Neural progenitor cell (in vitro differentiated cells): ENCODE measurements around the gene CTAG2. TPM values are rescaled to one million over a fixed set of nuclear protein-coding genes. Genes with fewer than 3 reads are reported as not detected.

ENCODE experiments used
- DNase-seq: peaks from one replicate; pipeline ENCODE4 v3.0.0-alpha.2; 2016; ENCODE audit warnings: low spot score
- H2AFZ ChIP-seq: fragments of 200-600 bp; sonication (generic); replicated peaks from 2 replicates; pipeline ENCODE4 v1.6.1; 2016; ENCODE audit warnings: antibody characterized with exemption
- H3F3A ChIP-seq: fragments of 200-600 bp; sonication (generic); 2 replicates; pipeline ENCODE4 v1.6.1; 2016; ENCODE audit warnings: antibody characterized with exemption, low read depth
- H3K27ac ChIP-seq: fragments of 200-600 bp; sonication (generic); 2 replicates; pipeline ENCODE4 v1.5.1; 2016; ENCODE audit warnings: mild to moderate bottlenecking
- H3K27me3 ChIP-seq: fragments of 200-600 bp; sonication (generic); 2 replicates; pipeline ENCODE4 v1.6.1; 2016; ENCODE audit warnings: mild to moderate bottlenecking, moderate library complexity
- H3K36me3 ChIP-seq: fragments of 200-600 bp; sonication (generic); 2 replicates; pipeline ENCODE4 v1.5.1; 2016
- H3K4me1 ChIP-seq: fragments of 200-600 bp; sonication (generic); 2 replicates; pipeline ENCODE4 v1.6.1; 2016; ENCODE audit warnings: mixed run types
- H3K4me2 ChIP-seq: fragments of 200-600 bp; sonication (generic); 2 replicates; pipeline ENCODE4 v1.6.1; 2016
- H3K4me3 ChIP-seq: fragments of 200-600 bp; sonication (generic); 2 replicates; pipeline ENCODE4 v1.5.1; 2016
- H3K79me2 ChIP-seq: fragments of 200-600 bp; sonication (generic); 2 replicates; pipeline ENCODE4 v1.6.1; 2016; ENCODE audit warnings: low read depth
- H3K9ac ChIP-seq: fragments of 200-600 bp; sonication (generic); 2 replicates; pipeline ENCODE4 v1.6.1; 2016
- H3K9me3 ChIP-seq: fragments of 200-600 bp; sonication (generic); 2 replicates; pipeline ENCODE4 v1.5.1; 2016; ENCODE audit warnings: low read depth
- H4K20me1 ChIP-seq: fragments of 200-600 bp; sonication (generic); 2 replicates; pipeline ENCODE4 v1.6.1; 2016; ENCODE audit warnings: low read depth
- H3K27ac Mint-ChIP-seq: 3 replicates; pipeline ENCODE4 v1.8.0; 2021; ENCODE audit warnings: mixed read lengths
- H3K27me3 Mint-ChIP-seq: 2 replicates; pipeline ENCODE4 v1.8.0; 2022; ENCODE audit warnings: low read depth, mild to moderate bottlenecking, inconsistent platforms, moderate library complexity, mixed read lengths; ENCODE audit not compliant: insufficient read depth
- H3K36me3 Mint-ChIP-seq: 3 replicates; pipeline ENCODE4 v1.8.0; 2021; ENCODE audit warnings: mixed read lengths
- H3K4me1 Mint-ChIP-seq: 3 replicates; pipeline ENCODE4 v1.8.0; 2021; ENCODE audit warnings: mixed read lengths
- H3K4me3 Mint-ChIP-seq: 3 replicates; pipeline ENCODE4 v1.8.0; 2021; ENCODE audit warnings: mild to moderate bottlenecking, moderate library complexity, mixed read lengths
- H3K9me3 Mint-ChIP-seq: 3 replicates; pipeline ENCODE4 v1.8.0; 2020; ENCODE audit warnings: mixed read lengths
- CTCF ChIP-seq: fragments of 200-600 bp; sonication (generic); IDR thresholded peaks from 2 replicates; pipeline ENCODE4 v1.5.1; 2017; ENCODE audit warnings: antibody characterized with exemption, mild to moderate bottlenecking
- EZH2 ChIP-seq: fragments of 200-600 bp; sonication (generic); IDR thresholded peaks from 2 replicates; pipeline ENCODE4 v1.6.1; 2017; ENCODE audit warnings: antibody characterized with exemption, mild to moderate bottlenecking, moderate library complexity
- EZH2phosphoT487 ChIP-seq: fragments of 200-600 bp; sonication (generic); IDR thresholded peaks from 2 replicates; pipeline ENCODE4 v1.6.1; 2017; ENCODE audit warnings: antibody characterized with exemption
- total RNA-seq: library from RNA; depleted of rRNA; stranded (reverse); fragments of >200 nt; gene quantifications from 2 replicates; pipeline ENCODE4 v1.2.3, GENCODE V29; 2015; ENCODE audit warnings: low replicate concordance

CTAG2 gene
- total RNA-seq, 1 donor from 2014 or later = not detected

DNA sequence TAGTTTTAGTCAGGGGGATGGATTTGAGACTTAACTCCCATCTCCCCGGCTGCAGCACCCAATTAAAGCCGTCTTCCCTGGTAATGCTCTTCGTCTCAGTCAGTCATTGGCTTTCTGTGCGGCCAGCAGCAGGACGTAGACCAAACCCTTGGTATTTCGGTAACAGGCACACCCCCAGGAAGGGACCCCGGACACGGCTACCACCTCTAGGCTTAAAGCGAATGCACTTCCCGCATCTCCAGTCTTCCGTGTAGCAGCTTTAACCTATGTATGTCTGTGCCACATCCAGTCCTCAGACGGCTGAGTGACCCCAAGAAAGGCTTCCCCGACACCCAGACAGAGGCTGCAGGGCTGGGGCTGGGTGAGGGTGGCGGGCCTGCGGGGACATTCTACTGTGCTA lies 1.5 kb upstream of the CTAG2 start:
- H3K9me3 Mint-ChIP-seq = peaks cover 19% of the 10 kb centered on the region
- H3K27ac Mint-ChIP-seq = no peak overlapping the region
- H3K36me3 Mint-ChIP-seq = no peaks in the 10 kb centered on the region
- H3K27me3 Mint-ChIP-seq = peaks cover 5% of the 10 kb centered on the region
- no peak overlapping the region for H3K27ac ChIP-seq
- H3K4me2 ChIP-seq = no peak overlapping the region
- H4K20me1 ChIP-seq = no peaks in the 10 kb centered on the region
- H3K4me3 Mint-ChIP-seq = no peak overlapping the region
- H3K27me3 ChIP-seq = no peaks in the 10 kb centered on the region
- H3K9ac ChIP-seq = no peak overlapping the region
- DNase-seq = no peak
- H3K4me3 ChIP-seq = no peak overlapping the region
- H3K79me2 ChIP-seq = no peaks in the 10 kb centered on the region
- TF ChIP-seq EZH2phosphoT487 = no peak
- TF ChIP-seq EZH2 = no peak
- no peak for TF ChIP-seq CTCF
- H3K36me3 ChIP-seq = no peaks in the 10 kb centered on the region
- H2AFZ ChIP-seq = no peak overlapping the region
- no peaks in the 10 kb centered on the region for H3K4me1 Mint-ChIP-seq
- H3F3A ChIP-seq = no peaks in the 10 kb centered on the region
- H3K9me3 ChIP-seq = no peaks in the 10 kb centered on the region
- H3K4me1 ChIP-seq = no peaks in the 10 kb centered on the region

- Histone ChIP-seq H3K9ac (no peak overlapping the region), H3K27me3 (no peaks in the 10 kb centered on the region), H3K4me3 (no peak overlapping the region), H2AFZ (no peak overlapping the region), H3K79me2 (no peaks in the 10 kb centered on the region), H4K20me1 (no peaks in the 10 kb centered on the region), H3K9me3 (no peaks in the 10 kb centered on the region), H3K27ac (no peak overlapping the region), H3K36me3 (no peaks in the 10 kb centered on the region), H3F3A (no peaks in the 10 kb centered on the region), H3K4me2 (no peak overlapping the region), H3K4me1 (no peaks in the 10 kb centered on the region)
- no peaks in the 10 kb centered on the region for H3K4me1 Mint-ChIP-seq
- H3K27me3 Mint-ChIP-seq = peaks cover 5% of the 10 kb centered on the region
- DNase-seq = no peak
- H3K9me3 Mint-ChIP-seq = peaks cover 19% of the 10 kb centered on the region
- no peak overlapping the region for H3K4me3 Mint-ChIP-seq
- H3K36me3 Mint-ChIP-seq = no peaks in the 10 kb centered on the region
- no peak overlapping the region for H3K27ac Mint-ChIP-seq
- TF ChIP-seq EZH2phosphoT487 (no peak), EZH2 (no peak), CTCF (no peak)
Measured at GRCh38 chrX:154654372-154654771, 993 bp upstream of the CTAG2 start.

DNA sequence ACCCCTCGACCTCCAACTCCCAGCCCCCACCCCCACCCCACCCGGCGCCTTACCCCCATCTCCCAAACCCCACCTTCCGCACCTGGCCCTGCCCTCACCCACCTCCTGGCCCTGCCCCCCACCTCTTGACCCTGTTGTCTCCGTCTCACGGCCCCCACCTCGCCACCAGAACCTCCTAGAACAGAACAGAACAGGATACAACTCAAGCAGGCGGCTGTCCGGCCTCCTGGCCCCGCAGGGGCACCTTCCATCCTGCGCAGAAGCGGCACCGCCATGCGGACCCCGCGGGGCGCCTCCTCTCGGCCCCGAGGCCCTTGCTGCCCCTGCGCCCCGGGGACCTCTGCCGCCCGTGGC lies 354 bp downstream of the CTAG2 start:
- TF ChIP-seq EZH2phosphoT487 (no peak), EZH2 (no peak), CTCF (no peak)
- Histone ChIP-seq H3K79me2 (no peaks in the 10 kb centered on the region), H3K4me3 (no peak overlapping the region), H2AFZ (no peak overlapping the region), H3K4me1 (no peaks in the 10 kb centered on the region), H3K9me3 (no peaks in the 10 kb centered on the region), H3F3A (no peaks in the 10 kb centered on the region), H3K9ac (no peak overlapping the region), H3K4me2 (no peak overlapping the region), H3K27ac (no peak overlapping the region), H4K20me1 (no peaks in the 10 kb centered on the region), H3K36me3 (no peaks in the 10 kb centered on the region), H3K27me3 (no peaks in the 10 kb centered on the region)
- peaks cover 2% of the 10 kb centered on the region for H3K27me3 Mint-ChIP-seq
- peaks cover 17% of the 10 kb centered on the region for H3K9me3 Mint-ChIP-seq
- no peak overlapping the region for H3K4me3 Mint-ChIP-seq
- H3K36me3 Mint-ChIP-seq = no peaks in the 10 kb centered on the region
- peaks cover 3% of the 10 kb centered on the region for H3K4me1 Mint-ChIP-seq
- no peak for DNase-seq
- no peak overlapping the region for H3K27ac Mint-ChIP-seq
